Ascending aorta (tissue), 2 donors: Measurements from ENCODE around the gene SCAP. TPM values are rescaled to one million over a fixed set of nuclear protein-coding genes. Genes with fewer than 3 reads are reported as not detected.
A peak's percentile ranks its signal among the peaks of the same experiment; 100 is the strongest.

ENCODE experiments used
- DNase-seq, 2 donors: peaks; one replicate each; pipeline ENCODE4 v3.0.0-alpha.2; 2019; ENCODE audit warnings: low spot score in 2 of 2
- H3K27ac ChIP-seq, 2 donors: fragments of 200-600 bp; sonication (generic); one replicate each; pipeline ENCODE4 v1.5.1; 2016 to 2017; ENCODE audit warnings: mild to moderate bottlenecking in 1 of 2
- H3K27me3 ChIP-seq: fragments of 200-600 bp; sonication (generic); one replicate; pipeline ENCODE4 v1.5.1; 2017
- H3K36me3 ChIP-seq, 2 donors: fragments of 200-600 bp; sonication (generic); one replicate each; pipeline ENCODE4 v1.5.1; 2016
- H3K4me1 ChIP-seq, 2 donors: fragments of 200-600 bp; sonication (generic); one replicate each; pipeline ENCODE4 v1.5.1; 2016 to 2017; ENCODE audit warnings: mild to moderate bottlenecking in 1 of 2
- H3K4me3 ChIP-seq, 2 donors: fragments of 200-600 bp; sonication (generic); one replicate each; pipeline ENCODE4 v1.5.1; 2016 to 2017; ENCODE audit warnings: mild to moderate bottlenecking in 1 of 2
- H3K9me3 ChIP-seq, 2 donors: fragments of 200-600 bp; sonication (generic); one replicate each; pipeline ENCODE4 v1.5.1; 2016
- CTCF ChIP-seq, 3 experiments: fragments of 200-600 bp in 2 of 3; fragments of 450-650 bp in 1 of 3; sonication (generic) in 2 of 3; IDR thresholded peaks; one replicate each; pipeline ENCODE4 v1.5.1; 2016 to 2019; ENCODE audit warnings: antibody characterized with exemption in 3 of 3, mild to moderate bottlenecking in 1 of 3, moderate library complexity in 1 of 3
- intact Hi-C: fragments of 100-400 bp; cut with DNase I; formaldehyde crosslinking; loops from one replicate; pipeline ENCODE4 v1.15.1; 2023
- total RNA-seq: library from RNA; depleted of rRNA; stranded (reverse); fragments of >200 nt; gene quantifications from one replicate; pipeline ENCODE4 v1.1.0, GENCODE V29; 2016

Gene SCAP
- total RNA-seq, 1 donor from 2014 or later, result 155 TPM

- Histone ChIP-seq H3K27ac (peak overlapping the region; percentile 31 to 60), H3K4me1 (peaks cover 5 to 14% of the 10 kb centered on the region in 2 donors), H3K36me3 (peaks cover 7 to 13% of the 10 kb centered on the region in 2 donors), H3K9me3 (no peaks in the 10 kb centered on the region), H3K27me3 (no peaks in the 10 kb centered on the region), H3K4me3 (no peak overlapping the region)
- intact Hi-C loops, result no loop called here
- TF ChIP-seq CTCF (IDR thresholded peaks at IDR 0.05), result no peak
- DNase-seq, result no peak
Observed at GRCh38 chr3:47398228-47398627, 77.5 kb downstream of the SCAP start.

- peaks cover 5 to 14% of the 10 kb centered on the region in 2 donors for H3K4me1 ChIP-seq
- no peaks in the 10 kb centered on the region for H3K9me3 ChIP-seq
- peaks cover 4 to 13% of the 10 kb centered on the region in 2 donors for H3K36me3 ChIP-seq
- no peak overlapping the region for H3K4me3 ChIP-seq
- intact Hi-C loops, result no loop called here
- no peak for DNase-seq
- no peak for TF ChIP-seq CTCF (IDR thresholded peaks at IDR 0.05)
- H3K27ac ChIP-seq, result peak overlapping the region; percentile 4 to 37
- H3K27me3 ChIP-seq, result no peaks in the 10 kb centered on the region
Observed at GRCh38 chr3:47394881-47395280, 80.9 kb downstream of the SCAP start.

- no peak for TF ChIP-seq CTCF (IDR thresholded peaks at IDR 0.05)
- intact Hi-C loops, result no loop called here
- H3K4me3 ChIP-seq, result no peak overlapping the region
- H3K4me1 ChIP-seq, result peaks cover 5 to 14% of the 10 kb centered on the region in 2 donors
- no peak for DNase-seq
- peaks cover 4 to 10% of the 10 kb centered on the region in 2 donors for H3K36me3 ChIP-seq
- H3K27ac ChIP-seq, result peak overlapping the region; percentile 4 to 37
- no peaks in the 10 kb centered on the region for H3K9me3 ChIP-seq
- H3K27me3 ChIP-seq, result no peaks in the 10 kb centered on the region
Observed at GRCh38 chr3:47394140-47394870, 81.4 kb downstream of the SCAP start.

GRCh38 chr3:47392933-47393332 is 82.8 kb downstream of the SCAP start:
- Histone ChIP-seq H3K4me1 (peaks cover 5 to 14% of the 10 kb centered on the region in 2 donors), H3K4me3 (no peak overlapping the region), H3K9me3 (no peaks in the 10 kb centered on the region), H3K36me3 (peaks cover 8 to 11% of the 10 kb centered on the region in 2 donors), H3K27ac (no peak overlapping the region), H3K27me3 (no peaks in the 10 kb centered on the region)
- DNase-seq, result no peak
- TF ChIP-seq CTCF (IDR thresholded peaks at IDR 0.05), result no peak
- intact Hi-C loops, result no loop called here

- Histone ChIP-seq H3K4me1 (peaks cover 3 to 18% of the 10 kb centered on the region in 2 donors), H3K9me3 (no peaks in the 10 kb centered on the region), H3K27ac (no peak overlapping the region), H3K27me3 (no peaks in the 10 kb centered on the region), H3K36me3 (peaks cover 4 to 7% of the 10 kb centered on the region in 2 donors), H3K4me3 (no peak overlapping the region)
- TF ChIP-seq CTCF (IDR thresholded peaks at IDR 0.05), result no peak
- DNase-seq, result no peak
- intact Hi-C loops, result no loop called here
Observed at GRCh38 chr3:47385796-47386195, 89.9 kb downstream of the SCAP start.
